SHP77 (cell line): ENCODE measurements around the gene NTN4.
"Not testable (repeated sequence)": the region's sequence is repeated elsewhere in the genome, so short reads cannot be mapped to it uniquely, and the experiment has no call there.

ENCODE experiments used
- DNase-seq, 2 experiments: peaks; one replicate each; lab custom pipeline; 2025; lab: John Stamatoyannopoulos, UW

The NTN4 gene

GRCh38 chr12:95709152-95709551 is 81.4 kb downstream of the NTN4 start:
- no peak for DNase-seq

GRCh38 chr12:95705143-95705542 is 85.4 kb downstream of the NTN4 start:
- no peak for DNase-seq

GRCh38 chr12:95703986-95704385 is 86.6 kb downstream of the NTN4 start:
- no peak for DNase-seq

- no peak for DNase-seq
Measured at GRCh38 chr12:95701722-95702418, 88.7 kb downstream of the NTN4 start.

GRCh38 chr12:95701275-95701674 is 89.3 kb downstream of the NTN4 start:
- no peak for DNase-seq

GRCh38 chr12:95700316-95700785 is 90.2 kb downstream of the NTN4 start:
- no peak for DNase-seq

- DNase-seq = no peak
Measured at GRCh38 chr12:95699579-95699978, 91.0 kb downstream of the NTN4 start.

- no peak for DNase-seq
Measured at GRCh38 chr12:95694136-95694535, 96.4 kb downstream of the NTN4 start.

- DNase-seq = no peak
Measured at GRCh38 chr12:95693689-95694088, 96.9 kb downstream of the NTN4 start.

- no peak for DNase-seq
Measured at GRCh38 chr12:95690861-95691635, 99.5 kb downstream of the NTN4 start.

- no peak for DNase-seq
Measured at GRCh38 chr12:95687937-95688336, 102.6 kb downstream of the NTN4 start.

GRCh38 chr12:95683418-95683817 is 107.1 kb downstream of the NTN4 start:
- no peak for DNase-seq

- DNase-seq = no peak
Measured at GRCh38 chr12:95681210-95681765, 109.3 kb downstream of the NTN4 start.

- DNase-seq = no peak
Measured at GRCh38 chr12:95678684-95679083, 111.9 kb downstream of the NTN4 start.

GRCh38 chr12:95677782-95678181 is 112.8 kb downstream of the NTN4 start:
- not testable (repeated sequence) for DNase-seq

- DNase-seq = peak; percentile 93 to 95
Measured at GRCh38 chr12:95674631-95675030, 115.9 kb downstream of the NTN4 start.

GRCh38 chr12:95674163-95674562 is 116.4 kb downstream of the NTN4 start:
- peak; percentile 59 for DNase-seq

GRCh38 chr12:95673576-95673975 is 117.0 kb downstream of the NTN4 start:
- no peak for DNase-seq

- DNase-seq = no peak
Measured at GRCh38 chr12:95672166-95672565, 118.4 kb downstream of the NTN4 start.

GRCh38 chr12:95671265-95671664 is 119.3 kb downstream of the NTN4 start:
- DNase-seq = no peak

GRCh38 chr12:95663525-95663924 is 127.0 kb downstream of the NTN4 start:
- DNase-seq = no peak

- DNase-seq = no peak
Measured at GRCh38 chr12:95661360-95661759, 129.2 kb downstream of the NTN4 start.

- no peak for DNase-seq
Measured at GRCh38 chr12:95658386-95658785, 132.2 kb downstream of the NTN4 start.
